Testis (tissue), 2 donors: Measurements from ENCODE around the gene DEAF1.

Experiments
- POLR2A ChIP-seq: fragments of 450-650 bp; IDR thresholded peaks from one replicate; pipeline ENCODE4 v1.6.1; 2017; ENCODE audit warnings: antibody characterized with exemption, mild to moderate bottlenecking, moderate library complexity
- TF ChIP-seq, protein P1 (sequence below), 3 experiments: fragments of 450-650 bp in 2 of 3; fragments of 200-600 bp in 1 of 3; sonication (generic) in 1 of 3; IDR thresholded peaks; one replicate each; pipeline ENCODE4 v1.5.1; 2016 to 2019; ENCODE audit warnings: antibody characterized with exemption in 3 of 3, mild to moderate bottlenecking in 2 of 3, moderate library complexity in 1 of 3

GRCh38 chr11:679271-680207 is 15.5 kb downstream of the DEAF1 start:
- TF ChIP-seq, protein P1, sequence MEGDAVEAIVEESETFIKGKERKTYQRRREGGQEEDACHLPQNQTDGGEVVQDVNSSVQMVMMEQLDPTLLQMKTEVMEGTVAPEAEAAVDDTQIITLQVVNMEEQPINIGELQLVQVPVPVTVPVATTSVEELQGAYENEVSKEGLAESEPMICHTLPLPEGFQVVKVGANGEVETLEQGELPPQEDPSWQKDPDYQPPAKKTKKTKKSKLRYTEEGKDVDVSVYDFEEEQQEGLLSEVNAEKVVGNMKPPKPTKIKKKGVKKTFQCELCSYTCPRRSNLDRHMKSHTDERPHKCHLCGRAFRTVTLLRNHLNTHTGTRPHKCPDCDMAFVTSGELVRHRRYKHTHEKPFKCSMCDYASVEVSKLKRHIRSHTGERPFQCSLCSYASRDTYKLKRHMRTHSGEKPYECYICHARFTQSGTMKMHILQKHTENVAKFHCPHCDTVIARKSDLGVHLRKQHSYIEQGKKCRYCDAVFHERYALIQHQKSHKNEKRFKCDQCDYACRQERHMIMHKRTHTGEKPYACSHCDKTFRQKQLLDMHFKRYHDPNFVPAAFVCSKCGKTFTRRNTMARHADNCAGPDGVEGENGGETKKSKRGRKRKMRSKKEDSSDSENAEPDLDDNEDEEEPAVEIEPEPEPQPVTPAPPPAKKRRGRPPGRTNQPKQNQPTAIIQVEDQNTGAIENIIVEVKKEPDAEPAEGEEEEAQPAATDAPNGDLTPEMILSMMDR (IDR thresholded peaks at IDR 0.05) = no peak
- no peak for TF ChIP-seq POLR2A
